ENCODE data around the gene STK11. TPM values are rescaled to one million over a fixed set of nuclear protein-coding genes. Genes with fewer than 3 reads are reported as not detected.

STK11 gene
- polyA plus RNA-seq, 2 of the 4 experiments (the other 2 are of a cell fraction) = 16.2 to 33.6 TPM

- CTCF ChIA-PET = interaction anchor here (1.5 to 5.7 kb wide), 3 partner anchors 12 to 61 kb away, joined by 4 to 38 read pairs (median 15); no protein-coding TSS in a partner anchor
- POLR2A ChIA-PET = no interaction called here
- peak within 1 kb of the TSS; percentile 93 for H3K4me2 ChIP-seq
- peak within 1 kb of the TSS; percentile 100 for H3K27ac ChIP-seq
- peaks cover 72% of the 10 kb centered on the region for H3K4me1 ChIP-seq
- DNase-seq (ENCODE audit: low read depth in 1 of 2, low spot score in 1 of 2) (peak; percentile 64 to 89), FAIRE-seq (no peak), ATAC-seq (peak; percentile 28 to 34; a peak in 4 of 6 replicates)
- TF ChIP-seq POLR2A (IDR thresholded peaks at IDR 0.05; ENCODE audit: low read length) (peak; percentile 59), MAX (IDR thresholded peaks at IDR 0.05) (no peak; the same call in none of the 2 replicates), RNF2 (IDR thresholded peaks at IDR 0.05; ENCODE audit: borderline replicate concordance, low read depth) (no peak), HDAC2 (IDR thresholded peaks at IDR 0.05) (no peak), RCOR1 (IDR thresholded peaks at IDR 0.05; ENCODE audit: low read depth, low read length) (no peak), NFE2L2 (conservative IDR thresholded peaks at IDR 0.05; ENCODE audit: low read length) (no peak), HOXB13 (CRISPR knock-in tag; IDR thresholded peaks at IDR 0.05; ENCODE audit: low read depth) (no peak), JUN (IDR thresholded peaks at IDR 0.05) (peak in 1 of 2 experiments; percentile 79; a peak in 3 of 5 replicates), USF2 (IDR thresholded peaks at IDR 0.05) (0 out of 2 replicates have a peak, but pooled peaks have one; percentile 18), SMC3 (IDR thresholded peaks at IDR 0.05) (0 out of 3 replicates have a peak, but pooled peaks have one; percentile 5), JUNB (IDR thresholded peaks at IDR 0.05) (no peak), FOSB (CRISPR knock-in tag; IDR thresholded peaks at IDR 0.05) (no peak), MAZ (IDR thresholded peaks at IDR 0.05; ENCODE audit: borderline replicate concordance, low read depth, low read length) (no peak), HMGXB4 (CRISPR knock-in tag; IDR thresholded peaks at IDR 0.05; ENCODE audit: borderline replicate concordance) (no peak)
- TF ChIP-seq, protein P1, sequence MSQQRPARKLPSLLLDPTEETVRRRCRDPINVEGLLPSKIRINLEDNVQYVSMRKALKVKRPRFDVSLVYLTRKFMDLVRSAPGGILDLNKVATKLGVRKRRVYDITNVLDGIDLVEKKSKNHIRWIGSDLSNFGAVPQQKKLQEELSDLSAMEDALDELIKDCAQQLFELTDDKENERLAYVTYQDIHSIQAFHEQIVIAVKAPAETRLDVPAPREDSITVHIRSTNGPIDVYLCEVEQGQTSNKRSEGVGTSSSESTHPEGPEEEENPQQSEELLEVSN (IDR thresholded peaks at IDR 0.05; ENCODE audit: borderline replicate concordance, low read depth) = peak; percentile 53; the same call in 1 of the 2 replicates
- TF ChIP-seq, protein P2, sequence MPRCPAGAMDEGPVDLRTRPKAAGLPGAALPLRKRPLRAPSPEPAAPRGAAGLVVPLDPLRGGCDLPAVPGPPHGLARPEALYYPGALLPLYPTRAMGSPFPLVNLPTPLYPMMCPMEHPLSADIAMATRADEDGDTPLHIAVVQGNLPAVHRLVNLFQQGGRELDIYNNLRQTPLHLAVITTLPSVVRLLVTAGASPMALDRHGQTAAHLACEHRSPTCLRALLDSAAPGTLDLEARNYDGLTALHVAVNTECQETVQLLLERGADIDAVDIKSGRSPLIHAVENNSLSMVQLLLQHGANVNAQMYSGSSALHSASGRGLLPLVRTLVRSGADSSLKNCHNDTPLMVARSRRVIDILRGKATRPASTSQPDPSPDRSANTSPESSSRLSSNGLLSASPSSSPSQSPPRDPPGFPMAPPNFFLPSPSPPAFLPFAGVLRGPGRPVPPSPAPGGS (IDR thresholded peaks at IDR 0.05) = no peak
- TF ChIP-seq, protein P3, sequence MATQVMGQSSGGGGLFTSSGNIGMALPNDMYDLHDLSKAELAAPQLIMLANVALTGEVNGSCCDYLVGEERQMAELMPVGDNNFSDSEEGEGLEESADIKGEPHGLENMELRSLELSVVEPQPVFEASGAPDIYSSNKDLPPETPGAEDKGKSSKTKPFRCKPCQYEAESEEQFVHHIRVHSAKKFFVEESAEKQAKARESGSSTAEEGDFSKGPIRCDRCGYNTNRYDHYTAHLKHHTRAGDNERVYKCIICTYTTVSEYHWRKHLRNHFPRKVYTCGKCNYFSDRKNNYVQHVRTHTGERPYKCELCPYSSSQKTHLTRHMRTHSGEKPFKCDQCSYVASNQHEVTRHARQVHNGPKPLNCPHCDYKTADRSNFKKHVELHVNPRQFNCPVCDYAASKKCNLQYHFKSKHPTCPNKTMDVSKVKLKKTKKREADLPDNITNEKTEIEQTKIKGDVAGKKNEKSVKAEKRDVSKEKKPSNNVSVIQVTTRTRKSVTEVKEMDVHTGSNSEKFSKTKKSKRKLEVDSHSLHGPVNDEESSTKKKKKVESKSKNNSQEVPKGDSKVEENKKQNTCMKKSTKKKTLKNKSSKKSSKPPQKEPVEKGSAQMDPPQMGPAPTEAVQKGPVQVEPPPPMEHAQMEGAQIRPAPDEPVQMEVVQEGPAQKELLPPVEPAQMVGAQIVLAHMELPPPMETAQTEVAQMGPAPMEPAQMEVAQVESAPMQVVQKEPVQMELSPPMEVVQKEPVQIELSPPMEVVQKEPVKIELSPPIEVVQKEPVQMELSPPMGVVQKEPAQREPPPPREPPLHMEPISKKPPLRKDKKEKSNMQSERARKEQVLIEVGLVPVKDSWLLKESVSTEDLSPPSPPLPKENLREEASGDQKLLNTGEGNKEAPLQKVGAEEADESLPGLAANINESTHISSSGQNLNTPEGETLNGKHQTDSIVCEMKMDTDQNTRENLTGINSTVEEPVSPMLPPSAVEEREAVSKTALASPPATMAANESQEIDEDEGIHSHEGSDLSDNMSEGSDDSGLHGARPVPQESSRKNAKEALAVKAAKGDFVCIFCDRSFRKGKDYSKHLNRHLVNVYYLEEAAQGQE (IDR thresholded peaks at IDR 0.05) = no peak
- H3K9me3 ChIP-seq = no peaks in the 10 kb centered on the region
- 50% methylated on average over 19 of the region's 84 CpGs for WGBS (ENCODE audit: missing lambda C conversion rate)
- peak within 1 kb of the TSS; percentile 98 for H3K4me3 ChIP-seq
Measured at GRCh38 chr19:1173845-1174809, 31.5 kb upstream of the STK11 start, which contains the start of gene SBNO2. TSS of gene SBNO2 (minus strand) at chr19:1174268. CDS start at chr19:1154276, 19,992 bp downstream.
